Measurements from ENCODE around the gene KCNJ9. TPM values are rescaled to one million over a fixed set of nuclear protein-coding genes. Genes with fewer than 3 reads are reported as not detected.

The KCNJ9 gene
- total RNA-seq, 2 donors from 2014 or later, result not detected

DNA sequence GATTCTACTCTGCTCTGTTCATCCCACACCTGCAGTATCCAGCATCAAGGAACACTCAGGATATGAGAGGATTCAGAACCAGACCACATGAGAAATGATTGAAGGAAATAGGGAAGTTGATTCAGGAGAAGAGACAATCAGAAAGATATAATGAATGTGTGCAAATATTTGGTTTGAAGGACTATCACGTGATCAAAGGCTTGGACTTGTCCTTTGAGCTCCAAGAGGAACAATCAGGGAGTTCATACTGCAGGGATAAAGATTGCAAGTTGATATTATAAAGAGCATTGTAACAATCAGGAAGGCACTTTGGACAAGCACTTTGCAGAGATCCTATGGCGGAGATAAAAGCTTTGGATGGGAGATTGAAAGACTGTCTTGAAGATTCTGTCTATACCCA is 35.7 kb upstream of the KCNJ9 start:
- ATAC-seq (no peak), DNase-seq (no peak)
- Histone ChIP-seq H3K36me3 (replicated peaks in 1 of 2; ENCODE audit: insufficient read depth in 1 of 2, low read depth in 2 of 2) (no peaks in the 10 kb centered on the region), H3K27ac (peak overlapping the region in 1 of 4 donors; percentile 11), H3K4me3 (no peak overlapping the region), H3K9me3 (no peaks in the 10 kb centered on the region), H3K27me3 (no peaks in the 10 kb centered on the region), H3K4me1 (peaks cover 11% of the 10 kb centered on the region)
- intact Hi-C loops (cut with DNase I), result no loop called here
- TF ChIP-seq, protein P1, sequence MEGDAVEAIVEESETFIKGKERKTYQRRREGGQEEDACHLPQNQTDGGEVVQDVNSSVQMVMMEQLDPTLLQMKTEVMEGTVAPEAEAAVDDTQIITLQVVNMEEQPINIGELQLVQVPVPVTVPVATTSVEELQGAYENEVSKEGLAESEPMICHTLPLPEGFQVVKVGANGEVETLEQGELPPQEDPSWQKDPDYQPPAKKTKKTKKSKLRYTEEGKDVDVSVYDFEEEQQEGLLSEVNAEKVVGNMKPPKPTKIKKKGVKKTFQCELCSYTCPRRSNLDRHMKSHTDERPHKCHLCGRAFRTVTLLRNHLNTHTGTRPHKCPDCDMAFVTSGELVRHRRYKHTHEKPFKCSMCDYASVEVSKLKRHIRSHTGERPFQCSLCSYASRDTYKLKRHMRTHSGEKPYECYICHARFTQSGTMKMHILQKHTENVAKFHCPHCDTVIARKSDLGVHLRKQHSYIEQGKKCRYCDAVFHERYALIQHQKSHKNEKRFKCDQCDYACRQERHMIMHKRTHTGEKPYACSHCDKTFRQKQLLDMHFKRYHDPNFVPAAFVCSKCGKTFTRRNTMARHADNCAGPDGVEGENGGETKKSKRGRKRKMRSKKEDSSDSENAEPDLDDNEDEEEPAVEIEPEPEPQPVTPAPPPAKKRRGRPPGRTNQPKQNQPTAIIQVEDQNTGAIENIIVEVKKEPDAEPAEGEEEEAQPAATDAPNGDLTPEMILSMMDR (IDR thresholded peaks at IDR 0.05), result no peak
- TF ChIP-seq POLR2A (IDR thresholded peaks at IDR 0.05), result no peak
- 59 to 67% methylated on average over 2 of the region's 2 CpGs for WGBS, 2 donors

DNA sequence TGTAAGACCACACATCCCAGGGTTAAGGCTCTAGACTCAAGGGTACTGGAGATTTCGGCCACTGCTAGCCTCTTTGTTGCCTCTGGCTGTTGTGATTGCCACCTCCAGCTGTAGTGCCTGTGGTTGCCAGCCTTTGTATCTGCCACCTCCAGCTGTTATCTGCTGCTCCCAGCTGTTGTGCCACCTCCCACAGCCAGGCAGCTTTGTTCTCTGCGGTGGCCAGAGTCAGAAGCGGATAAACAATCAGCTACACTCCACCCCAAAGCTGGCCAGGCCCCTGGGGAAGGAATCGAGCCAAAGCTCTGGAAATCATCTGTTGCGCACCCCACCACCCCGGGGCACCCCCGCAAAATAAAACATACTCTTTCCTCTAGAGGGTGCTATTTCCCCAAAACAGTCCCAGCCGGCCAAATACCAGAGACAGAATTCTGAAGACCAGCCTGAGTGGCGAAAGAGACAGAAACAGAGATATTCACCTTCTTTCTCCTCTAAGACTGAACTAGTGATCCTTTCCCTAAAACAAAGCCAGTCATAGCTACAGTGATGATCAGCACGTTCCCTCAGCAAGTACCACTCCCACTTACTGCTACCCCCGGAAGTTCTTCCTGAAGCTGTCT is 34.7 kb upstream of the KCNJ9 start:
- intact Hi-C loops (cut with DNase I), result no loop called here
- peak in 2 of 3 donors; percentile 26 to 28 for TF ChIP-seq POLR2A (IDR thresholded peaks at IDR 0.05)
- TF ChIP-seq, protein P1 (IDR thresholded peaks at IDR 0.05), result peak; percentile 43 to 88 (median 81)

DNA sequence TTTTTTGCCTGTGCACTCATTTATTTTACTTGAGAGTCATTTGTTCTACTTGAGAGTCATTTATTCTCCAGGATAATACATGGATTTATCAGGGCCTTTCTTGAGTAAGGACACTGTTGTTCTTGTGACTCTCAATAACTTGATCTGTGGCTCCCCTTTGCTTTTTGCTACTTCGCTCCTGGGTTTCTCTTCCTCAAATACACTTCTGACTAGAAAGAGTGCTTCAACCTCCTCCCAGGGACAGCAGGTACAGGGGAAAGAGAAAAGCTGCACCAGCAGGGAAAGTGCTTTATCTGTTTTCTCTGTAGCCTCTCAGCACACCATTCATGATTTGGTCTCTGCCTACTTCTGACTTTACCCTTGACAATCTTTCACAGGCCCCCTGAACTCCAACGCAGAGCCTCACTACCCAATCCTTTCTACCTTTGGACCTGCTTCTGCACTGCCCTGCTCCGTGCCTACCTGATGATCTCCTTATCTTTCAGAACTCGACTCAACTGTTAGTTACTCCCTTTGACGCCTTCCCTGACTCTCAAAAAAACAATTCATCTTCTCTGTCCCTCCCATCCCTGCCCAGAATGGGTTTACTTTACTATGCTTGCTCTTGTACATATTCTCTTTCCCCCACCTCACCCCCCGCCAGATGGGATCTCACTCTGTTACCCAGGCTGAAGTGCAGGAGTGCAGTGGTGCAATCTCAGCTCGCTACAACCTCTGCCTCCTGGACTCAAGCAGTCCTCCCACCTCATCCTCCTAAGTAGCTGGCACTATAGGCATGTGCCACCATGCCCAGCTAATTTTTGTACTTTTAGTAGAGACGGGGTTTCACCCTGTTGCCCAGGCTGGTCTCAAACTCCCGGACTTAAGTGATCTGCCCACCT is 34.0 kb upstream of the KCNJ9 start:
- TF ChIP-seq POLR2A (IDR thresholded peaks at IDR 0.05), result no peak
- TF ChIP-seq, protein P1 (IDR thresholded peaks at IDR 0.05), result no peak
- WGBS, 2 donors, result 61 to 70% methylated on average over 9 of the region's 9 CpGs
- Histone ChIP-seq H3K27ac (peak overlapping the region in 2 of 4 donors; percentile 11 to 35), H3K27me3 (no peaks in the 10 kb centered on the region), H3K4me1 (peaks cover 11% of the 10 kb centered on the region), H3K4me3 (no peak overlapping the region), H3K9me3 (no peaks in the 10 kb centered on the region), H3K36me3 (replicated peaks in 1 of 2; ENCODE audit: insufficient read depth in 1 of 2, low read depth in 2 of 2) (no peaks in the 10 kb centered on the region)
- ATAC-seq (no peak), DNase-seq (no peak)
- intact Hi-C loops (cut with DNase I), result no loop called here

More for the DNA sequence above, 34.7 kb upstream of the KCNJ9 start:
- Histone ChIP-seq H3K36me3 (replicated peaks in 1 of 2; ENCODE audit: insufficient read depth in 1 of 2, low read depth in 2 of 2) (no peaks in the 10 kb centered on the region), H3K9me3 (no peaks in the 10 kb centered on the region), H3K4me1 (peaks cover 11% of the 10 kb centered on the region), H3K27ac (peak overlapping the region in 3 of 4 donors; percentile 11 to 35 (median 15)), H3K27me3 (no peaks in the 10 kb centered on the region), H3K4me3 (no peak overlapping the region)
- DNase-seq (peak; percentile 64 to 83 (median 80)), ATAC-seq (peak; percentile 92)
- 3 to 6% methylated on average over 10 to 11 of the region's 11 CpGs for WGBS, 2 donors

DNA sequence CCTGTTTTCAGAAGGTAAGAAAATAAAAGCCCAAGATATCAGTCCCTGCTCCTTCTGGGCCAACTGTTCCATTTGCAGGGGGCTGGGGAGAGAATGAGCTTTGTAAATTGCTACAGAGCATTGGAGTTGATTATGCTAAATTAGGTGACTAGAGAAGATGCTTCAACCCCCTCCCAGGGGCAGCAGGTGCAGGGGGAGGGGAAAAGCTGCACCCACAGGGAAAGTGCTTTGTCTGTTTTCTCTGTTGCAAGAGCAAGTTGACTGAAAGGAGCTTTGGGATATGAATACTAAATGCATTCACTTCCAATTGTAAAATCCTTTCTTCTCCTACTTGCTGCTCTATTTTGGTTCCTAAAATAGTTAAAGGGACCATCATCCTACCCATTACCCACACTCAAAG is 33.0 kb upstream of the KCNJ9 start:
- ATAC-seq (no peak), DNase-seq (no peak)
- H3K27me3 ChIP-seq, result no peaks in the 10 kb centered on the region
- no peaks in the 10 kb centered on the region for H3K36me3 ChIP-seq (replicated peaks in 1 of 2; ENCODE audit: insufficient read depth in 1 of 2, low read depth in 2 of 2)
- no peaks in the 10 kb centered on the region for H3K9me3 ChIP-seq
- TF ChIP-seq POLR2A (IDR thresholded peaks at IDR 0.05), result no peak
- TF ChIP-seq, protein P1 (IDR thresholded peaks at IDR 0.05), result no peak
- intact Hi-C loops (cut with DNase I), result no loop called here
- H3K27ac ChIP-seq, result no peak overlapping the region
- H3K4me1 ChIP-seq, result peaks cover 11% of the 10 kb centered on the region
- no peak overlapping the region for H3K4me3 ChIP-seq
